ENCODE results near the gene SMIM24.

DNA sequence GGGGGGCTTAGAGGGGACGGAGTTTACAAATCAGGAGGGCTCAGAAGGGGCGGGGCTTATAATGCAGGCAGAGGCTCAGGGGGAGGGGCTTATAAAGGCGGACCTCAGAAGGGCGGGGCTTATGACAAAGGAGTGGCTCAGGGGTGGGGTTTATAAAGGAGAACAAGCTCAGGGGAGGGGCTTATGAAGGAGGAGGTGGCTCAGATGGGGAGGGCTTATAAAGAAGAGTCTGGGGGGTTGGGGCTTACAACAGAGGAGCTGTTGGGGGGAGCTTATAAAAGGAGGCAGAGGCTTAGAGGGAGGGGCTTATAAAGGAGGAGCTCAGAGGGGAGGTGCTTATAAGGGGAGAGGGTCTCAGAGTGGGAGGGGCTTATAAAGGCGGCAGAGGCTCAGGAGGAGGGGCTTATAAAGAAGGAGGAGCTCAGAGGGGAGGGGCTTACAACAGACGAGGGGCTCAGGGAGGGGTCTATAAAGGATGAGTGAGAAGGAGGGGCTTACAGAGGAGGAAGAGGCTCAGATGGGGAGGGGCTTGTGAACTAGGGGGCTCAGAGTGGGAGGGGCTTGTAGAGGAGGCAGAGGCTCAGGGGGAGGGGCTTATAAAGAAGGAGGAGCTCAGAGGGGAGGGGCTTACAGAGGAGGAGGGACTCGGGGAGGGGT lies 1.0 kb downstream of the SMIM24 start:
- no peak for TF ChIP-seq POLR2A (IDR thresholded peaks at IDR 0.05; ENCODE audit: low read length)
- no peak for TF ChIP-seq GATA1 (IDR thresholded peaks at IDR 0.05; ENCODE audit: low read depth, low read length)

Data from erythroblast (primary cell).